ENCODE results near the gene ETS1.

GRCh38 chr11:128584253-128584652, 3.1 kb downstream of the ETS1 start:
- TF ChIP-seq CTCF (IDR thresholded peaks at IDR 0.05) (no peak), POLR2A (IDR thresholded peaks at IDR 0.05) (no peak)

Measured in adrenal gland (tissue), 5 donors.